NCI-H1092 treated with DMSO at 0.1 percent for 48 hours (cell line): ENCODE measurements around the gene ZNF525.
"Not testable (repeated sequence)": the region's sequence is repeated elsewhere in the genome, so short reads cannot be mapped to it uniquely, and the experiment has no call there.

ENCODE experiments used
- DNase-seq: peaks from one replicate; lab custom pipeline; 2025; lab: John Stamatoyannopoulos, UW

Gene ZNF525

GRCh38 chr19:53395840-53396524 is 30.5 kb downstream of the ZNF525 start:
- DNase-seq, result not testable (repeated sequence)

DNA sequence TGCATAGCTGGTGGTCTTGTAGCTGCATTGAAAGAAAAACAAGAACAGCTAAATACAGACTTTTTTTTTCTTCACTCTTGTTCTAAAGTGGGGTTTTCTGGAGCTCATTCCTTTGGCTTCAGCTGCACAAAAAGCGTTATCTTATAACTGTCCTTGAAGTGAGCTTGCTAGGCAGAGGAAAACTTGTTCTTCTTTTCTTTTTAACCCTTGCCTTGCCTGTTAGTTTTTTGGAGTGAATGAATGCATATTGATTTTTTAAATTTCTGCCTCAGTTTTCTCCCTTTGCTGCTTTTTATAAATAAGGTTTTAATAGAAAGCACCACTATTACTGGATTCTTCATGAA is 31.0 kb downstream of the ZNF525 start:
- no peak for DNase-seq

GRCh38 chr19:53397918-53398317 is 32.4 kb downstream of the ZNF525 start:
- DNase-seq, result not testable (repeated sequence)

- no peak for DNase-seq
Observed at GRCh38 chr19:53409505-53410204, 44.1 kb downstream of the ZNF525 start.

GRCh38 chr19:53420520-53421315 is 55.2 kb downstream of the ZNF525 start:
- DNase-seq, result not testable (repeated sequence)

DNA sequence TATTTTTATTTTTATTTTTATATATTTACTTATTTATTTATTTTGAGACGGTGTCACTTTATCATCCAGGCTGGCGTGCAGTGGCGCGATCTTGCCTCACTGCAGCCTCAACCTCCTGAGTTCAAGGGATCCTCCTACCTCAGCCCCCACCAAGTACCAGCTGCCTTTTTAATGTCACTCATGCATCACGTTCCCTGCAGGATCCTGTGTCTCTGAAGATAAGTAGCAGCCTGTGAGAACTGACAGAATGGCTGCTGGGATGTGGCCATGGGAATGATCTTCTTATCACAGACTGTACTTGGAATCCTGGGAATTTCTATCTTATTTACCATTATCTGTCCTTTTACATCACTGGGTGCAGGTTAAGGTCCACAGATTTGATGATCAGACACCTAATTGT is 57.0 kb downstream of the ZNF525 start:
- no peak for DNase-seq

DNA sequence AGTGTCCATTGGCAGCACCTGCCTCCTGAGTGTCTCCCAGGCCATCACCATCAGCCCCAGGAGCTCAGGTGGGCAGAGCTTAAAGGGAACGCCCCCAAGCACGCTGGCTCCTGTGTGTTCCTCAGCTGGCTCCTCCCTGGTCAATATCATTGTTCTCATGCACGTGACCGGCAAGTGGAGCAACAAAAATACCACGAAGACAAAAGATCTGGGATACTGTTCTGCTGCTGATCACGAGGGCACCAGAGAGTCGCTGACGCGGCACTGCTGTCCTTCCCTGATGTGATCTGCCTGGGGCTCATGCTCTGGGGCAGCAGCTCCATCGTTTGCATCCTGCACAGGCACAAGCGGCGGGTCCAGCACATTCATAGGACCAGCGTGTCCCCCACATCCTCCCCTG is 57.6 kb downstream of the ZNF525 start:
- not testable (repeated sequence) for DNase-seq

DNA sequence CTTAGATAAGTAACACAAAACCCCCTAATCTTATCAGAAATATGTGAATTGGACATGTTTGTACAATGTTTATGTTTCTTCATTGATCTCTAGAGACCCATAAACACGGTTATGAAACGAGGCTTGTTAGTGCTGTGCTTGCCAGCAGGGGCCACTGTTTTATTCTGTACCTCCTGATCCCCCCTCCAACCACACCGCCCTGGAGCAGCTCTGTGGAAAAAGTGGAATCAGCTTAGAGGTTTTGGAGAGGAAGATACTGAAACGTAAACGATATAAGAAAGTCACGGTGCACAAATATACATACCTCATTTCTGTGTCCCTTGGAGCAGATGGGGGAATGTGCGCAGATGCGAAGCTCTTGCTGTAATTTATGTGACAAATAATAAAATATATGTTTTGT is 58.2 kb downstream of the ZNF525 start:
- DNase-seq, result not testable (repeated sequence)

- DNase-seq, result peak; percentile 59
Observed at GRCh38 chr19:53424968-53425597, 59.6 kb downstream of the ZNF525 start.

DNA sequence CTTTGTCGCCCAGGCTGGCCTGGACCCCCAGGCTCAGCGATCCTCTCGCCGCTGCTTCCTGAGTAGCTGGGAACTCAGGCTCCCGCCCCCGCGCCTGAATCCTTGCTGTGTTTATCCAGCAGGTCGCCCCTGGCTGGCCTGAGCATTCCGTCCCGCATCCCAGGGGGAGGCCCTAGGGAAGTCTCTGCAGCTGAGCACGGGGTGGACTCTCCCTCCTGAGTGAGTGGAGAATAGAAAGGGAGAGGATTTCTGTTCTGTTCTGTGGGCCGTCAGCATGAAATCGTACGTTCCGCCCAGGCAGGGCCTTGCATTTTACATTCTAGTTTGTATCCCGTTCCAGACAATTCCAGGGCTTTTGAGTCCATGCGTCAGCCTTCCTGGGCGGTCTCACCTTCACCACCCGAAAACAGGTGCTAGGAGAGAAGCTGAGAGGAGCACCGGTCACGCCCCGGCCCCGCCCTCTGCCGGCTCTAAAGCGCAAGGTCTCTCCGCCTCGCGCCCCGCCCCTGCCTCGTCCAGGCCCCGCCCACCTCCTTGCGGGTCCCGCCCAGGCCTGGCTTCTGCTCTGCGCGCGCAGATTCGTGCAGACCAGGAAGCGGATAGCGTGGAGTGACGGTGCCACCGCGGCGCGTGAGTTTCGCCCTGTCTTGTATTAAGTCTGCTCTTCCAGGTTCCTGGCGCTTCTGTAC is 66.0 kb downstream of the ZNF525 start, which contains the start of gene ZNF761:
Gene ZNF761 (plus strand): TSS at position 586 of the 689 bp plus-strand sequence. CDS start 15,285 bp downstream, outside the sequence.
- peak; percentile 83 for DNase-seq

DNA sequence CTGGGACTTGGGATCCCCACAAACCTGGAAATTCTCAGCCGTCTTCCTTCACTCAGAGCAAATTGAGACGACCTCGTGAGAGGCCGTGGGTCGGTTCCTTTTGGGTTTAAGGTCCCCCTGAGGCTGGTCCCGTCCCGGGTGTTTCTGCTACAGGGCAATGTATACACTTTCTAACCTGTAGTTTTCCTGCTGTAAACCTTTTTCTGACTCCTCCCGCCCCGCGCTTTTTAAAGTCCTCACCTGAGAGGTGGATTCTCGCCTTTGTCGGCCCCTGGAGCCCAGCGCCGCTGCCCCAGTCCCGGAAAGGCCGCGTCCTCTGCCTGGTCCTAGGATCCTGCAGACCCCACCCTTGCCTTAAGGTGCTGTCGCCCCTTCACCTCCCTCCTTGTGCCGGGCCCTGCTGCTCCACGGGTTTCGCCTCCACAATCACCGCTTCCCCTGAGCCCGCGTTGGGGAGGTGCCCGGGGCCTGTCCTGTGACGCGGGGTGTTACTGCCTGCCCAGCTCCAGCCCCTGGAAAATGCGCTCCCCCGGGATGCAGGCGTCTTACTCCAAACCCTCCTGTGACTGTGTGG is 66.7 kb downstream of the ZNF525 start:
- DNase-seq, result no peak
